ENCODE results near the gene PSAT1.

- TF ChIP-seq NR2C2 (CRISPR knock-in tag; IDR thresholded peaks at IDR 0.05; ENCODE audit: borderline replicate concordance) (no peak), ZBTB46 (CRISPR knock-in tag; IDR thresholded peaks at IDR 0.05; ENCODE audit: borderline replicate concordance) (no peak), SRSF1 (optimal IDR thresholded peaks at IDR 0.05; ENCODE audit: low read depth, low read length) (peak; percentile 83), RFX5 (IDR thresholded peaks at IDR 0.05; ENCODE audit: low read depth, low read length) (peak; percentile 68; the same call in 1 of the 2 replicates), PRPF4 (IDR thresholded peaks at IDR 0.05; ENCODE audit: low read depth, low read length, poor library complexity, severe bottlenecking) (no peak)
These were observed at the start of gene PSAT1 for GRCh38 chr9:78296893-78297671.

Measured in HepG2 (cell line).